Amniotic stem cell (primary cell): ENCODE results near the gene LYAR.
"Not testable (repeated sequence)": the region's sequence is repeated elsewhere in the genome, so short reads cannot be mapped to it uniquely, and the experiment has no call there.

Experiments
- DNase-seq: peaks from one replicate; lab custom pipeline; 2025; lab: John Stamatoyannopoulos, UW

LYAR gene

DNA sequence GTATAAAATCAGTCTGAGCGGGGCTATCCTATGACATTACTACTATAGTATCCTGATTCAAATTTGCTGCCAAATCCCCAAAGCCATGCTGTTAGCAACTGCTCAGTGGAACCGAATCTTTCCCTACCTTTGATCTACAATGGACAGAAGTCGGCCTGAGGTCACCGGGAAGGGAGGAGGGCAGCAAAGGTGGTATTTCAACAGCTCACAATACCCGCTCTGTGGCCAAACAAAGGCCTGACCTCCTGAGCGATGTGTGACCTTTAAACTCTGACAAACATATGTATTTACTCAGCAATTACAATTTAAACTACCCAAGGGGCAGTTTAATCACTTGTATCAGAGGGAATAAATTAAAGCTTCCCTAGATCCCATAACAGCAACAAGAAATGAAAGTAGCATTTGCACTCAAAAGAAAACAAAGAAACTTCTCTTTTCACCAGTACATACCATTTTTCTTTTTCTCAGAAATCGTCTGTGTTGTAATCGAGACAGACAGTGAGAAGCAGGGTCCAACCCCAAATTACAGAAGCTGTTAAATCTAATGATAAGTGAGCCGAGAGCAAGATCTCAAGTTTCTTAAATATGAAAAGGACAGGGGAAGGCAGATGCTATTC lies 30.4 kb downstream of the LYAR start:
- no peak for DNase-seq

GRCh38 chr4:4257705-4258104 lies 32.2 kb downstream of the LYAR start:
- not testable (repeated sequence) for DNase-seq

GRCh38 chr4:4256799-4257198 lies 33.2 kb downstream of the LYAR start:
- DNase-seq: no peak

GRCh38 chr4:4254666-4255065 lies 35.3 kb downstream of the LYAR start:
- DNase-seq: no peak

- no peak for DNase-seq
Measured at GRCh38 chr4:4254199-4254598, 35.8 kb downstream of the LYAR start.

- DNase-seq: no peak
Measured at GRCh38 chr4:4249866-4250265, 40.1 kb downstream of the LYAR start.

DNA sequence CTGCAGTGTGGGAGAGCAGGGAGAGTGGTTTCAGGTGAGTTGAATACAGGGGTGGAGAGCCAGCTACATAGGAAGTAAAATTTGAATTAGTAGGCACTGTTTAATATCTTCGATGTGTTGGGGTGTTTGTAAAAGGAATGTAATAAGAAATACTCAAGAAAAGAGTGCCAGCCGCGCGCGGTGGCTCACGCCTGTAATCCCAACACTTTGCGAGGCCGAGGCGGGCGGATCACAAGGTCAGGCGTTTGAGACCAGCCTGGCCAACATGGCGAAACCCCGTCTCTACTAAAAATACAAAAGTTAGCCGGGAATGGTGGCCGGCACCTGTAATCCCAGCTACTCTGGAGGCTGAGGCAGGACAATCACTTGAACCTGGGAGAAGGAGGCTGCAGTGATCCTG lies 40.6 kb downstream of the LYAR start:
- DNase-seq: not testable (repeated sequence)

- no peak for DNase-seq
Measured at GRCh38 chr4:4248885-4249203, 41.1 kb downstream of the LYAR start.

GRCh38 chr4:4248029-4248884 lies 41.7 kb downstream of the LYAR start, which contains the start of gene TMEM128:
TMEM128 (minus strand) TSS chr4:4248223; CDS start chr4:4248202, 21 bp downstream.
- peak; percentile 79 for DNase-seq

DNA sequence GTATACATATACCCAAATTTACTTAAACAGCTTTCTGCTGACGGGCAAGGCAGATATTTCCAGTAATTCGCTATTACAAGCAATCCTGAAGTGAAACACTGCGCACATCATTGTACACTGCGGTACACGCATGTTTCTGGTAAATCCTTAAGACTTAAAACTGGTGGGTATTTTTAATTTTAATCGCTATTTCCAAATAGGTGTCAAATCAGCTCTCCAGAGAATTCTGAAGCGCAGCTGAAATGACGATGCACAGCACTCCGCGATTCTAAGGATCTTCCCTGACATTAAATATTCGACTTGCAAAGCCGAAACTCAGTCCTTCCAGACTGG lies 42.3 kb downstream of the LYAR start:
- DNase-seq: no peak

DNA sequence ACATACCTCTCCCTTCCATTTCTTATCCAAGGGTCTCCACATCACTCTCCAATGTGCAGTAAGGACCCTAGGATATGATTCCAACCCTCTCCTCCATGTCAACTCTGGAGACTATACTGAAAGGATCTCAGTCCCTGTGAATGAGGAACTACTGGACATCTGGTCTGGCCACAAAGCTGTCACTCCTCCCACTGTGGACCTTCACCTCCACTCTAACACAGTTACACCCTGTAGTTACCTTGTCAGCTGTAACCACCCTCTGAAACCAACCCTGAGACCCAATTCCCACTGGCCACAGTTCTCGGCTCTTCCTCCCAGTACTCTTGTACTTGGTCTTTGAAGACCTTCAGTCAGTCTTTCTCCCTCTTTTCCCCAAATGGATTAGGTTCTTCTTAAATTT lies 44.8 kb downstream of the LYAR start:
- no peak for DNase-seq

DNA sequence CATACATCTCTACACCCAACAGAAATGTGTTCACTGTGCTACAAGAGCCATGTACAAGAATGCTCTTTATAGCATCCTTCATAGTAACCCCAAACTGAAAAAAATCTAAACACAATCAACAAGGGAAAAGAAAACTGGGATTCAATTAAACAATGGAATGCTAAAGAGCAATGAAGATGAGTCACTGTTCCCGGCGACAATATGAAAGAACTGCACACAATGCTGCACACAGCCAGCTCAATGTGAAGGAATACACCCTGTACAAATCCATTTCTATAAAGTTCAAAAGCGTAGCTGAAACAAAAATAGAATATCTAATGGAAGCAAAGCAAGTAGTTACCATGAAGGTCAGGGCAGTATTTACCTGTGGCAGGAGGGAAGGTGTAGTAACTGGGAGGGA lies 50.4 kb downstream of the LYAR start:
- not testable (repeated sequence) for DNase-seq

GRCh38 chr4:4233610-4234009 lies 56.3 kb downstream of the LYAR start:
- DNase-seq: no peak

DNA sequence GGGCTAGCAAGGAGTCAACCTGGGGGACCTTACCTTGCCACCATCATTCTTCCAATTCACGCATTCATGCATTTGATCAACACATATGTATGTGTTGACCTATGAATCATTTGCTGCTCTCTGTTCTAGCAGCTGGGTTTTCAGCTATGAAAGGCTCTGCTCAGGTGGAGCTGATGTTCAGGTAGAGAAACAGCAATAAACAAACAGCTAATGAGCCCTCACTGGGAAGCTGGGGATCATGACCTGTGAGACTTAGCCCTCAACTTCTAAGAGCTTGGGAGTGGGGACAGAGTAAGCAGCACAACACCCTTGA lies 61.6 kb downstream of the LYAR start:
- DNase-seq: no peak

DNA sequence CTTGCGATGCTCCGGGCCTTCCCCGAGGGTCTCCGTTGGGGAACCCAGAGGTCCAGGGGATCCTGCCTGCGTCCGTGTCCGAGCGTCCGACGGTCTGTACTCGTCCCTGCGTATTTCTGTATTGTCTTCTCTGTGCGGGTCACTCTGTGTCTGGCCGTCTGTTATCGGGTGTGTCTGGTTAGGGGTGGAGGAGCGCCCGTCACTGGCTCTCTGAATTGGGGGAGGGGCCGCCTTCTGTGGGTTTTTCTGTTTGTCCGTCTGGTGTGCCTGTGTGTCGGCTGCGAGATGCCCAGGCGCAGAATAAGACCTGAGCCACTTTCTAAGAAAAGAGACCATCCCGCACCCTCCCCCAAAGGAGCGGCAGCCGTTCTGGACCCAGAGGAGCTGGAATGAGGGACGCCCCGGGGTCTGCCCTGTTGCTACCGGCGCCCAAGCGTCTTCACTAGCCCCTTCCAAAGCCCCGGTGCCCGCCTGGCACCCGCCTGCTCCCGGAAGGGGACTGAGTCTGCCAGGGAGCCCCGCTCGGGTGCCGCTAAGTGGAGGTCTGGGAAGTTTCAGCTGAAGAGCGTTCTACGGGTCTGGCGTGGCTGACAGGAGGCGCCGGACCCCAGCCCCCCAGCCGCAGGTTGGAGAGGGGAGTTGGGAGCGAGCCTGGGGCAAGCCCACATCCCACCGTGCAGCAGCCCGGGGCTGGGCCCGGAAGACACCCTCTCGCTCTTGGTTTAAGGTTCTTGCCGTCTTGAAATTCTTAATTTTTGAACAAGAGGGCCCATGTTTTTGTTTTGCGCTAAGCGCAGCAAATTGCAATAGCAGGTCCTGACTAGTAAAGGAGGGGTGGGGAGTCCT lies 62.2 kb downstream of the LYAR start:
- no peak for DNase-seq

DNA sequence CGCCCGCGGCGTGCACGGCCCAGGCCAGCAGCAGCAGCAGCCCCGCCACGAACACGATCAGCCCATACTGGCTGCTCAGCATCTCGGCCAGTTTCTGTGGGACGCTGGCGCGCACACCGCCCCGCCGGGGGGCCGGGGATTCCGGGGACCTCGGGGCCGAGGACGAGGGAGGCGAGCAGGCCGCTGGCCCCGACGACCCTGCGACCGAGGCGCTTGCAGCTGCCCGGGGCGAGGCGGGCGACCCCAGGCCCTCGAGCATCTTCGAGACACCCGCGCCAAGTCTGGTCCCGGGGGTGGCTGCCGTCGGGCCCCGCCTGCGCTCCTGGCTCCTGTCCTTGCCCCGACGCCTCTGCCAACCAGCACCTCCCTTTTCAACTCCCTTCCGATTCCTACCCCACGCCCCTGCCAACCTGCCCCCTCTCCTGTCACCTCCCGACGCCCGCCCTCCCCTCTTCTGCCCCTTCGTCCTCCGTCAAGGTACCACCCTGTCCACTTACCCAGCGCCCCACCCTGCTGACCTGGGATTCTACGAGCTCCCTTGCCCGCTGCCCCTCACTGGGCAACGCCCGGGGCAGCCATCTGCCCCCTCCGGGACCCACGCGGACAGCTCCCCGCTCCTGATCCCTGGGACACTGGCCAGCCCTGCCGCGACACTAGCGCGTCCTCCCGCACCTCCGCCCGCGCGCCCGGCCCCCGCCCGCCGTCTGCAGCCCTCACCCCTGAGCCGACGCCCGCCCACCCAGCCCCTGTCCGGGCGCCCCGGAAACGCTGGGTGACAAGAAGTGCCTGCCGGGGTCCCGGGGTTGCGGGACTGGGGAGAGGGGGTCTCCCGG lies 63.1 kb downstream of the LYAR start, which contains the start of gene OTOP1:
TSS of gene OTOP1 (minus strand) at position 324 of the 833 bp plus-strand sequence. CDS start at position 259, 65 bp downstream.
- DNase-seq: no peak

DNA sequence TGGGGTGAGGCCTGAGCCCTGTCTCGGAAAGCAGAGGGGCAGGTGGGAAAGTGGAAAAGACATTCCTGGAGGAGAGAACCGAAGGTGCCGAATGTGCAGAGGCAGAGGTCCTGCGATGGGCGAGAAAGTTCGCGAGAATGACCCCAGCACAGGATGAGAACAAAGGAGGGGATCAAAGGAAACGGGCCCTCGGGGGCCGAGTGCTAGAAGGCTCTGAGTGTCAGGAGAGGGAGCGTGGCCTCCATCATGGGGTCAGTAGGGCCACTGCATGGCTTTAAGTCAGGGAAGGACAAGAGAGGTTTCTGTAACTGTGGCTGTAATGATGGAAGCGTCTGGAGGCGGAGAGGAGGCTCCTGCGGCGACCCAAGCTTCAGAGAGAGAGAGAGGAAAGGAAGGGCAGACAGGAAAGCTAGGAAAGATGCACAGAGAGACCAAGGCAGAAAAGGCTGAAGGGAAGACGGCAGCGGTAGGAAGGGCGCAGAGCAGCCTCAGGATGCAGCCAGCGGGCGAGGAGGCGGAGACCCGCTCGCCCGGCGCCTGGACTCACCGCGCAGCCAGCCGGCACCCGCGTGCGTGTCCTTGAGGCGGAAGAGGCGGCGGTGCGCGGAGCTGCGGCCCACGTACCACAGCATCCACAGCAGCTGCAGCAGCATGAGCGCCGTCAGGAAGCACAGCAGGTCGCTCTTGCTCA lies 63.9 kb downstream of the LYAR start:
- no peak for DNase-seq
